Measurements from ENCODE around the gene HTD2. TPM values are rescaled to one million over a fixed set of nuclear protein-coding genes. Genes with fewer than 3 reads are reported as not detected.
A peak's percentile ranks its signal among the peaks of the same experiment; 100 is the strongest.

HTD2 gene
- total RNA-seq, 1 donor from 2014 or later: 5.7 TPM

- Histone ChIP-seq H3K4me1 (ENCODE audit: control insufficient read depth in 3 of 3, insufficient read depth in 3 of 3, low read length in 3 of 3) (peaks cover 9 to 20% (median 19%) of the 10 kb centered on the region in 3 donors), H3K27me3 (ENCODE audit: control insufficient read depth in 3 of 3, insufficient read depth in 3 of 3, low read length in 3 of 3) (no peaks in the 10 kb centered on the region), H3K9ac (ENCODE audit: low read depth in 1 of 3, low read length in 3 of 3) (no peak overlapping the region), H3K36me3 (ENCODE audit: control insufficient read depth in 3 of 3, insufficient read depth in 3 of 3, low read length in 3 of 3) (no peaks in the 10 kb centered on the region), H3K27ac (ENCODE audit: low read depth, low read length) (no peak overlapping the region), H3K9me3 (ENCODE audit: control insufficient read depth in 3 of 3, low read length in 3 of 3) (no peaks in the 10 kb centered on the region), H3K4me3 (ENCODE audit: low read length in 3 of 3) (no peak overlapping the region)
Observed at GRCh38 chr3:58329922-58330413, 23.6 kb downstream of the HTD2 start.

DNA sequence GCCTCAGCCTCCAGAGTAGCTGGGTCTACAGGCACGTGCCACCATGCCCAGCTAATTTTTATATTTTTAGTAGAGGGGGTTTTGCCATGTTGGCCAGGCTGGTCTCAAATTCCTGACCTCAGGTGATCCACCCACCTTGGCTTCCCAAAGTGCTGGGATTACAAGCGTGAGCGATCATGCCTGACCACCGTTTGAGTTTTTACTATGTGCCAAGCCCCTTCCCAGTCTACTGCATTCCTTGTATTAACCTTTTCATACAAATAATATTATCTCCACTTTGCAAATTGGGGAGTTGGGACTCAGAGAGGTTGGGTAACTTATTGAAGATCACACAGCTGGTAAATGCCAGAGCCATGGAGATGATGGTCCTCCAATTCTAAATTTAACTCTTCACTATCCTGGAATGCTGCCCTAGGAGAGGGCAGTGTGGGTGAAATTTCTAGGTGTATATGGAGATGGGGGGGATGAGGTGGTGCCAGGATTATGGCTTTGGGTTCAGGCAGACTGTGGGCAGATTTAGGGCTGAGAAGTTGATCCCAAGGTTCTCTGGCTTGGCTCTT is 25.4 kb downstream of the HTD2 start:
- peaks cover 13 to 25% (median 20%) of the 10 kb centered on the region in 3 donors for H3K4me1 ChIP-seq (ENCODE audit: control insufficient read depth in 3 of 3, insufficient read depth in 3 of 3, low read length in 3 of 3)
- H3K9ac ChIP-seq (ENCODE audit: low read depth in 1 of 3, low read length in 3 of 3): no peak overlapping the region
- peaks cover 0 to 3% (median 0%) of the 10 kb centered on the region in 3 donors for H3K36me3 ChIP-seq (ENCODE audit: control insufficient read depth in 3 of 3, insufficient read depth in 3 of 3, low read length in 3 of 3)
- H3K9me3 ChIP-seq (ENCODE audit: control insufficient read depth in 3 of 3, low read length in 3 of 3): no peaks in the 10 kb centered on the region
- H3K4me3 ChIP-seq (ENCODE audit: low read length in 3 of 3): no peak overlapping the region
- no peak overlapping the region for H3K27ac ChIP-seq (ENCODE audit: low read depth, low read length)
- no peaks in the 10 kb centered on the region for H3K27me3 ChIP-seq (ENCODE audit: control insufficient read depth in 3 of 3, insufficient read depth in 3 of 3, low read length in 3 of 3)

GRCh38 chr3:58332575-58333188 is 26.4 kb downstream of the HTD2 start, which contains the start of gene PXK:
TSS of gene PXK (plus strand) at chr3:58332892. CDS start at chr3:58332989, 97 bp downstream.
- peaks cover 13 to 25% (median 20%) of the 10 kb centered on the region in 3 donors for H3K4me1 ChIP-seq (ENCODE audit: control insufficient read depth in 3 of 3, insufficient read depth in 3 of 3, low read length in 3 of 3)
- peak within 1 kb of the TSS; percentile 87 to 93 (median 89) for H3K4me3 ChIP-seq (ENCODE audit: low read length in 3 of 3)
- peak within 1 kb of the TSS; percentile 44 for H3K27ac ChIP-seq (ENCODE audit: low read depth, low read length)

DNA sequence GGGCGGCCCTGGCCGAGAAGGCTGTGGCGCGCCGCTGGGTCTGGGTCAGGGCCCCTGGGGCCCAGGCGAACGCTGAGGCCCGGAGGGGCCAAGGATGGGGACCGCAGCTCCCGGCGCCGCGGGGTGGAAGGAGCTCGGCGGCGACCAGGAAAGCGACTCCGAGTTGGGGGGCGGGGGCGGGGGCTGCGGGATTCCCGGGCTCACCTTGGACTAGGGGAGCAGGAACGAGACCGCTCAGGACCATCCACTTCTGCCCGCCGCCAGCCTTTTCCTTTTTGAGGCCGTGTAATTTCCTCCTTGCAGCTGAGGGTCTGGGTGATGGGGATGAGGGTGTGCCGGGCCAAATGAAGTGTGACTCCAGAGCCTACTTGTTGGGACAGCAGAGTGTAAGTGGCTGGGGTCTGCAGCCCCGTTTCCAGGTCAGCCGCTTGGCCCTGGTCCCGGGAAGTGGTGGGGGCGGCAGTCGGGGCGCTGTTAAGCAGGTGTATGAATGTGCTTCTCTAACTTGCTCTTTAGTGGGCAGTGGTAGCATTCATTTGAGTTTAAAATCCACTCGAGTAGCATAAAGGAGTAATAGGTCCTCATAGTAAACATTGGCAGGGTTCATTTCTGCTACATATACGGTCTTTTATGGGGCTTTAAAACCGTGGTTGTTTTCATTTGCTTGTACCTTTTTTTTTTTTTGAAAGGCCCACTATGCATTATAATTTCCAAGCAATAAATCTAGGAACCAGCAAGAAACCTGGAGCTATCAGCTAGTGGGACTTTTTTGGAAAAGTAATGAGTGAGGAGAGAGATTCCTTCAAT is 27.1 kb downstream of the HTD2 start:
- Histone ChIP-seq H3K27me3 (ENCODE audit: control insufficient read depth in 3 of 3, insufficient read depth in 3 of 3, low read length in 3 of 3) (no peaks in the 10 kb centered on the region), H3K9ac (ENCODE audit: low read depth in 1 of 3, low read length in 3 of 3) (peak overlapping the region; percentile 76 to 83 (median 80)), H3K36me3 (ENCODE audit: control insufficient read depth in 3 of 3, insufficient read depth in 3 of 3, low read length in 3 of 3) (peaks cover 0 to 3% (median 0%) of the 10 kb centered on the region in 3 donors), H3K4me3 (ENCODE audit: low read length in 3 of 3) (peak overlapping the region; percentile 87 to 93 (median 89)), H3K9me3 (ENCODE audit: control insufficient read depth in 3 of 3, low read length in 3 of 3) (no peaks in the 10 kb centered on the region), H3K27ac (ENCODE audit: low read depth, low read length) (no peak overlapping the region), H3K4me1 (ENCODE audit: control insufficient read depth in 3 of 3, insufficient read depth in 3 of 3, low read length in 3 of 3) (peaks cover 13 to 25% (median 20%) of the 10 kb centered on the region in 3 donors)

More at GRCh38 chr3:58332575-58333188, 26.4 kb downstream of the HTD2 start, which contains the start of gene PXK:
- no peaks in the 10 kb centered on the region for H3K9me3 ChIP-seq (ENCODE audit: control insufficient read depth in 3 of 3, low read length in 3 of 3)
- peak within 1 kb of the TSS; percentile 80 to 84 (median 83) for H3K9ac ChIP-seq (ENCODE audit: low read depth in 1 of 3, low read length in 3 of 3)
- no peaks in the 10 kb centered on the region for H3K27me3 ChIP-seq (ENCODE audit: control insufficient read depth in 3 of 3, insufficient read depth in 3 of 3, low read length in 3 of 3)
- peaks cover 0 to 3% (median 0%) of the 10 kb centered on the region in 3 donors for H3K36me3 ChIP-seq (ENCODE audit: control insufficient read depth in 3 of 3, insufficient read depth in 3 of 3, low read length in 3 of 3)

- Histone ChIP-seq H3K4me3 (ENCODE audit: low read length in 3 of 3) (peak overlapping the region; percentile 87 to 93 (median 89)), H3K36me3 (ENCODE audit: control insufficient read depth in 3 of 3, insufficient read depth in 3 of 3, low read length in 3 of 3) (peaks cover 0 to 3% (median 0%) of the 10 kb centered on the region in 3 donors), H3K27ac (ENCODE audit: low read depth, low read length) (no peak overlapping the region), H3K9me3 (ENCODE audit: control insufficient read depth in 3 of 3, low read length in 3 of 3) (no peaks in the 10 kb centered on the region), H3K27me3 (ENCODE audit: control insufficient read depth in 3 of 3, insufficient read depth in 3 of 3, low read length in 3 of 3) (no peaks in the 10 kb centered on the region), H3K9ac (ENCODE audit: low read depth in 1 of 3, low read length in 3 of 3) (peak overlapping the region; percentile 76 to 83 (median 80)), H3K4me1 (ENCODE audit: control insufficient read depth in 3 of 3, insufficient read depth in 3 of 3, low read length in 3 of 3) (peaks cover 13 to 25% (median 20%) of the 10 kb centered on the region in 3 donors)
Observed at GRCh38 chr3:58334013-58334321, 27.6 kb downstream of the HTD2 start.

DNA sequence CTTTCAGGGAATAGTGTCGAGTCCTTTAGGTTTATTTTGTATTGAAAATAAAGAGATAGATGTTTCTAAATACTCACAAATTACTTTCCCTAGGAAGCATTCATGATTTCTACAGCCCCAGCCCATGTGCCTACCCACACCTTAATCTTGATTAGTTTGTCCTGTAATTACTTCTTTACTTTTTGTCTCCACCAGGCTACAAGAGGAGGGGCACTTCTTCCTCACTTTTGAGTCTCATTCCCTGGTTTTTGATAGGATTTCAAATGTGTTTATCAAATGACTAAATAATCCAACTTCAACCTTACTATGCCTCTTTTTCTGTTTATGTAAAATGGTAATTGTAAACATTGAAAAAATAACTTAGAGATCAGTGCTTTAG is 28.2 kb downstream of the HTD2 start:
- Histone ChIP-seq H3K36me3 (ENCODE audit: control insufficient read depth in 3 of 3, insufficient read depth in 3 of 3, low read length in 3 of 3) (peaks cover 0 to 3% (median 0%) of the 10 kb centered on the region in 3 donors), H3K4me1 (ENCODE audit: control insufficient read depth in 3 of 3, insufficient read depth in 3 of 3, low read length in 3 of 3) (peaks cover 13 to 25% (median 20%) of the 10 kb centered on the region in 3 donors), H3K4me3 (ENCODE audit: low read length in 3 of 3) (no peak overlapping the region), H3K27me3 (ENCODE audit: control insufficient read depth in 3 of 3, insufficient read depth in 3 of 3, low read length in 3 of 3) (no peaks in the 10 kb centered on the region), H3K9me3 (ENCODE audit: control insufficient read depth in 3 of 3, low read length in 3 of 3) (no peaks in the 10 kb centered on the region), H3K9ac (ENCODE audit: low read depth in 1 of 3, low read length in 3 of 3) (peak overlapping the region in 1 of 3 donors; percentile 1), H3K27ac (ENCODE audit: low read depth, low read length) (peak overlapping the region; percentile 30)

GRCh38 chr3:58335652-58335947 is 29.3 kb downstream of the HTD2 start:
- H3K27me3 ChIP-seq (ENCODE audit: control insufficient read depth in 3 of 3, insufficient read depth in 3 of 3, low read length in 3 of 3): no peaks in the 10 kb centered on the region
- H3K9ac ChIP-seq (ENCODE audit: low read depth in 1 of 3, low read length in 3 of 3): peak overlapping the region in 2 of 3 donors; percentile 1 to 40
- peaks cover 13 to 25% (median 20%) of the 10 kb centered on the region in 3 donors for H3K4me1 ChIP-seq (ENCODE audit: control insufficient read depth in 3 of 3, insufficient read depth in 3 of 3, low read length in 3 of 3)
- H3K9me3 ChIP-seq (ENCODE audit: control insufficient read depth in 3 of 3, low read length in 3 of 3): no peaks in the 10 kb centered on the region
- no peak overlapping the region for H3K4me3 ChIP-seq (ENCODE audit: low read length in 3 of 3)
- H3K27ac ChIP-seq (ENCODE audit: low read depth, low read length): peak overlapping the region; percentile 6
- peaks cover 0 to 3% (median 0%) of the 10 kb centered on the region in 3 donors for H3K36me3 ChIP-seq (ENCODE audit: control insufficient read depth in 3 of 3, insufficient read depth in 3 of 3, low read length in 3 of 3)

- Histone ChIP-seq H3K4me1 (ENCODE audit: control insufficient read depth in 3 of 3, insufficient read depth in 3 of 3, low read length in 3 of 3) (peaks cover 13 to 25% (median 20%) of the 10 kb centered on the region in 3 donors), H3K36me3 (ENCODE audit: control insufficient read depth in 3 of 3, insufficient read depth in 3 of 3, low read length in 3 of 3) (peaks cover 0 to 3% (median 0%) of the 10 kb centered on the region in 3 donors), H3K27me3 (ENCODE audit: control insufficient read depth in 3 of 3, insufficient read depth in 3 of 3, low read length in 3 of 3) (no peaks in the 10 kb centered on the region), H3K9me3 (ENCODE audit: control insufficient read depth in 3 of 3, low read length in 3 of 3) (no peaks in the 10 kb centered on the region), H3K4me3 (ENCODE audit: low read length in 3 of 3) (no peak overlapping the region), H3K27ac (ENCODE audit: low read depth, low read length) (no peak overlapping the region), H3K9ac (ENCODE audit: low read depth in 1 of 3, low read length in 3 of 3) (no peak overlapping the region)
Observed at GRCh38 chr3:58336135-58336882, 30.0 kb downstream of the HTD2 start.

DNA sequence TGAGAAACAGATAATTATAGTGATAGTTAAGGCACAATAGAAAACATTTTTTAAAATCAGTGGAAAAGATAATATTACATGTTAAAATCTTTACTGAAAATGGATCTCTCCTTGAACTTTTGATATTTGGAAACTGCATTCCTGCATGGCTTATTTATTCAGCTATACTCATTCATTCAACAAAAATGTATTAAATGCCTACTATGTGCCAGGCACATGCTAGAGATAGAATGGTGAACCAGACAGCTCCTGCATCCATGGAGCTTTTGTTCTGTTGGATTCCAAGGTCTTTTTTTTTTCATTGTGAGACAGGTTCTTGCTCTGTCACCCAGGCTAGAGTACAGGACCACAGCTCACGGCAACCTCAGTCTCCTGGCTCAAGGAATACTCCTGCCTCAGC is 30.9 kb downstream of the HTD2 start:
- Histone ChIP-seq H3K27ac (ENCODE audit: low read depth, low read length) (no peak overlapping the region), H3K27me3 (ENCODE audit: control insufficient read depth in 3 of 3, insufficient read depth in 3 of 3, low read length in 3 of 3) (no peaks in the 10 kb centered on the region), H3K36me3 (ENCODE audit: control insufficient read depth in 3 of 3, insufficient read depth in 3 of 3, low read length in 3 of 3) (peaks cover 0 to 3% (median 0%) of the 10 kb centered on the region in 3 donors), H3K4me1 (ENCODE audit: control insufficient read depth in 3 of 3, insufficient read depth in 3 of 3, low read length in 3 of 3) (peaks cover 9 to 21% (median 20%) of the 10 kb centered on the region in 3 donors), H3K4me3 (ENCODE audit: low read length in 3 of 3) (no peak overlapping the region), H3K9me3 (ENCODE audit: control insufficient read depth in 3 of 3, low read length in 3 of 3) (no peaks in the 10 kb centered on the region), H3K9ac (ENCODE audit: low read depth in 1 of 3, low read length in 3 of 3) (no peak overlapping the region)

All from skeletal muscle tissue (tissue), 4 donors.